Neural progenitor cell (in vitro differentiated cells): ENCODE measurements around the gene WDR70. TPM values are rescaled to one million over a fixed set of nuclear protein-coding genes. Genes with fewer than 3 reads are reported as not detected.

Experiments
- DNase-seq: peaks from one replicate; pipeline ENCODE4 v3.0.0-alpha.2; 2016; ENCODE audit warnings: low spot score
- H2AFZ ChIP-seq: fragments of 200-600 bp; sonication (generic); replicated peaks from 2 replicates; pipeline ENCODE4 v1.6.1; 2016; ENCODE audit warnings: antibody characterized with exemption
- H3F3A ChIP-seq: fragments of 200-600 bp; sonication (generic); 2 replicates; pipeline ENCODE4 v1.6.1; 2016; ENCODE audit warnings: antibody characterized with exemption, low read depth
- H3K27ac ChIP-seq: fragments of 200-600 bp; sonication (generic); 2 replicates; pipeline ENCODE4 v1.5.1; 2016; ENCODE audit warnings: mild to moderate bottlenecking
- H3K27me3 ChIP-seq: fragments of 200-600 bp; sonication (generic); 2 replicates; pipeline ENCODE4 v1.6.1; 2016; ENCODE audit warnings: mild to moderate bottlenecking, moderate library complexity
- H3K36me3 ChIP-seq: fragments of 200-600 bp; sonication (generic); 2 replicates; pipeline ENCODE4 v1.5.1; 2016
- H3K4me1 ChIP-seq: fragments of 200-600 bp; sonication (generic); 2 replicates; pipeline ENCODE4 v1.6.1; 2016; ENCODE audit warnings: mixed run types
- H3K4me2 ChIP-seq: fragments of 200-600 bp; sonication (generic); 2 replicates; pipeline ENCODE4 v1.6.1; 2016
- H3K4me3 ChIP-seq: fragments of 200-600 bp; sonication (generic); 2 replicates; pipeline ENCODE4 v1.5.1; 2016
- H3K79me2 ChIP-seq: fragments of 200-600 bp; sonication (generic); 2 replicates; pipeline ENCODE4 v1.6.1; 2016; ENCODE audit warnings: low read depth
- H3K9ac ChIP-seq: fragments of 200-600 bp; sonication (generic); 2 replicates; pipeline ENCODE4 v1.6.1; 2016
- H3K9me3 ChIP-seq: fragments of 200-600 bp; sonication (generic); 2 replicates; pipeline ENCODE4 v1.5.1; 2016; ENCODE audit warnings: low read depth
- H4K20me1 ChIP-seq: fragments of 200-600 bp; sonication (generic); 2 replicates; pipeline ENCODE4 v1.6.1; 2016; ENCODE audit warnings: low read depth
- H3K27ac Mint-ChIP-seq: 3 replicates; pipeline ENCODE4 v1.8.0; 2021; ENCODE audit warnings: mixed read lengths
- H3K27me3 Mint-ChIP-seq: 2 replicates; pipeline ENCODE4 v1.8.0; 2022; ENCODE audit warnings: low read depth, mild to moderate bottlenecking, inconsistent platforms, moderate library complexity, mixed read lengths; ENCODE audit not compliant: insufficient read depth
- H3K36me3 Mint-ChIP-seq: 3 replicates; pipeline ENCODE4 v1.8.0; 2021; ENCODE audit warnings: mixed read lengths
- H3K4me1 Mint-ChIP-seq: 3 replicates; pipeline ENCODE4 v1.8.0; 2021; ENCODE audit warnings: mixed read lengths
- H3K4me3 Mint-ChIP-seq: 3 replicates; pipeline ENCODE4 v1.8.0; 2021; ENCODE audit warnings: mild to moderate bottlenecking, moderate library complexity, mixed read lengths
- H3K9me3 Mint-ChIP-seq: 3 replicates; pipeline ENCODE4 v1.8.0; 2020; ENCODE audit warnings: mixed read lengths
- EZH2 ChIP-seq: fragments of 200-600 bp; sonication (generic); IDR thresholded peaks from 2 replicates; pipeline ENCODE4 v1.6.1; 2017; ENCODE audit warnings: antibody characterized with exemption, mild to moderate bottlenecking, moderate library complexity
- EZH2phosphoT487 ChIP-seq: fragments of 200-600 bp; sonication (generic); IDR thresholded peaks from 2 replicates; pipeline ENCODE4 v1.6.1; 2017; ENCODE audit warnings: antibody characterized with exemption
- total RNA-seq: library from RNA; depleted of rRNA; stranded (reverse); fragments of >200 nt; gene quantifications from 2 replicates; pipeline ENCODE4 v1.2.3, GENCODE V29; 2015; ENCODE audit warnings: low replicate concordance
- TF ChIP-seq, protein P1 (sequence below): fragments of 200-600 bp; sonication (generic); IDR thresholded peaks from 2 replicates; pipeline ENCODE4 v1.5.1; 2017; ENCODE audit warnings: antibody characterized with exemption, mild to moderate bottlenecking

Gene WDR70
- total RNA-seq, 1 donor from 2014 or later: 46.2 TPM

GRCh38 chr5:37532976-37533740, 154.0 kb downstream of the WDR70 start:
- Mint-ChIP-seq H3K27ac (no peak overlapping the region), H3K36me3 (peaks cover 9% of the 10 kb centered on the region), H3K27me3 (no peaks in the 10 kb centered on the region), H3K4me1 (no peaks in the 10 kb centered on the region), H3K9me3 (peaks cover 16% of the 10 kb centered on the region), H3K4me3 (no peak overlapping the region)
- no peak overlapping the region for H3K4me2 ChIP-seq
- H3K4me3 ChIP-seq: no peak overlapping the region
- no peaks in the 10 kb centered on the region for H3K36me3 ChIP-seq
- no peaks in the 10 kb centered on the region for H3F3A ChIP-seq
- H3K4me1 ChIP-seq: no peaks in the 10 kb centered on the region
- H3K27me3 ChIP-seq: no peaks in the 10 kb centered on the region
- no peaks in the 10 kb centered on the region for H4K20me1 ChIP-seq
- H2AFZ ChIP-seq: no peak overlapping the region
- H3K9ac ChIP-seq: no peak overlapping the region
- no peak overlapping the region for H3K27ac ChIP-seq
- no peaks in the 10 kb centered on the region for H3K79me2 ChIP-seq
- no peak for DNase-seq
- TF ChIP-seq, protein P1, sequence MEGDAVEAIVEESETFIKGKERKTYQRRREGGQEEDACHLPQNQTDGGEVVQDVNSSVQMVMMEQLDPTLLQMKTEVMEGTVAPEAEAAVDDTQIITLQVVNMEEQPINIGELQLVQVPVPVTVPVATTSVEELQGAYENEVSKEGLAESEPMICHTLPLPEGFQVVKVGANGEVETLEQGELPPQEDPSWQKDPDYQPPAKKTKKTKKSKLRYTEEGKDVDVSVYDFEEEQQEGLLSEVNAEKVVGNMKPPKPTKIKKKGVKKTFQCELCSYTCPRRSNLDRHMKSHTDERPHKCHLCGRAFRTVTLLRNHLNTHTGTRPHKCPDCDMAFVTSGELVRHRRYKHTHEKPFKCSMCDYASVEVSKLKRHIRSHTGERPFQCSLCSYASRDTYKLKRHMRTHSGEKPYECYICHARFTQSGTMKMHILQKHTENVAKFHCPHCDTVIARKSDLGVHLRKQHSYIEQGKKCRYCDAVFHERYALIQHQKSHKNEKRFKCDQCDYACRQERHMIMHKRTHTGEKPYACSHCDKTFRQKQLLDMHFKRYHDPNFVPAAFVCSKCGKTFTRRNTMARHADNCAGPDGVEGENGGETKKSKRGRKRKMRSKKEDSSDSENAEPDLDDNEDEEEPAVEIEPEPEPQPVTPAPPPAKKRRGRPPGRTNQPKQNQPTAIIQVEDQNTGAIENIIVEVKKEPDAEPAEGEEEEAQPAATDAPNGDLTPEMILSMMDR: no peak
- TF ChIP-seq EZH2 (no peak), EZH2phosphoT487 (no peak)
- H3K9me3 ChIP-seq: no peaks in the 10 kb centered on the region

GRCh38 chr5:37533851-37534250, 154.7 kb downstream of the WDR70 start:
- H3K4me3 Mint-ChIP-seq: no peak overlapping the region
- peaks cover 14% of the 10 kb centered on the region for H3K9me3 Mint-ChIP-seq
- Histone ChIP-seq H2AFZ (no peak overlapping the region), H3K79me2 (no peaks in the 10 kb centered on the region), H3K27ac (no peak overlapping the region), H3K27me3 (no peaks in the 10 kb centered on the region), H3K9ac (no peak overlapping the region), H3K4me2 (no peak overlapping the region), H3F3A (no peaks in the 10 kb centered on the region), H3K4me3 (no peak overlapping the region), H4K20me1 (no peaks in the 10 kb centered on the region), H3K36me3 (no peaks in the 10 kb centered on the region), H3K4me1 (no peaks in the 10 kb centered on the region), H3K9me3 (no peaks in the 10 kb centered on the region)
- peaks cover 9% of the 10 kb centered on the region for H3K36me3 Mint-ChIP-seq
- H3K27me3 Mint-ChIP-seq: no peaks in the 10 kb centered on the region
- no peak for DNase-seq
- no peak for TF ChIP-seq EZH2phosphoT487
- no peaks in the 10 kb centered on the region for H3K4me1 Mint-ChIP-seq
- H3K27ac Mint-ChIP-seq: no peak overlapping the region

DNA sequence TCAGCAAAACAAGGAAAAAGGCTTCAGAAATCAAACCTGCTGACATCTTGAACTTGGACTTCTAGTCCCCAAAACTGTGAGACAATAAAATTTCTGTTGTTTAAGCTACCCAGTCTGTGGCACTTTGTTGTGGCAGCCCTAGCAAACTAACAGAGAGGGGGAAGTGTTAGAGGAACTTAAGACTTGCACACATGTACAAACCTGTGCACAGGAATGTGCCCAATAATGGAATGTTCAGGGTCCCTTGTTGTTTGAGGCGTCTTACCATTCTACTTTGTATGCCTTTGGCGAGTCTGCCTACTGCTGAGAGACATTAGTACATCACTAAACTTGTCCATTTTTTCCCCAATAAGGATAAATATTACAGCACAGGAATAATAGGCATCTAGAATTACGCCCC, 160.3 kb downstream of the WDR70 start:
- Histone ChIP-seq H3K4me1 (peaks cover 26% of the 10 kb centered on the region), H3K4me3 (no peak overlapping the region), H3F3A (peaks cover 9% of the 10 kb centered on the region), H3K9ac (no peak overlapping the region), H3K4me2 (no peak overlapping the region), H4K20me1 (no peaks in the 10 kb centered on the region), H3K27ac (no peak overlapping the region), H2AFZ (no peak overlapping the region), H3K79me2 (no peaks in the 10 kb centered on the region), H3K27me3 (no peaks in the 10 kb centered on the region), H3K9me3 (no peaks in the 10 kb centered on the region), H3K36me3 (no peaks in the 10 kb centered on the region)
- H3K27me3 Mint-ChIP-seq: no peaks in the 10 kb centered on the region
- no peak for DNase-seq
- H3K36me3 Mint-ChIP-seq: no peaks in the 10 kb centered on the region
- H3K4me1 Mint-ChIP-seq: no peaks in the 10 kb centered on the region
- H3K9me3 Mint-ChIP-seq: no peaks in the 10 kb centered on the region
- TF ChIP-seq, protein P1: no peak
- TF ChIP-seq EZH2 (no peak), EZH2phosphoT487 (no peak)
- no peak overlapping the region for H3K4me3 Mint-ChIP-seq
- H3K27ac Mint-ChIP-seq: no peak overlapping the region

DNA sequence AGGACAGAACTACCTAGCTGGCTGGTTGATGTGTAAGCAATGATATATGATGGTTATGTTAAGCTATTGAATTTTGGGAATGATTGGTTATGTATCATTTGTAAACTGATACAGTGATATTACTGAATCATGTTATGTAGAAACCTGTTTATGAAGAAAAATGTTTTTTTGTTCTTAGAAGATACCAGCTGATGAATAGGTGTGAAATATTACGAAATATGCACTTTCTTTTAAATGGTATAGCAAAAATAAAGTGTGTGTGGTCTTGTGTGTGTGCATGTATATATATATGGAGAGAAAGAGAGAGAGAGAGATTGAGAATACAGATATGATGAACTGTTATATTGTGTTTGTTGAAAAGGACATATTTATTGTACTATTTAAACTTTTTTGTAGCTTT, 164.1 kb downstream of the WDR70 start:
- Mint-ChIP-seq H3K36me3 (no peaks in the 10 kb centered on the region), H3K27ac (no peak overlapping the region), H3K4me1 (no peaks in the 10 kb centered on the region), H3K4me3 (no peak overlapping the region), H3K9me3 (no peaks in the 10 kb centered on the region), H3K27me3 (no peaks in the 10 kb centered on the region)
- Histone ChIP-seq H3K4me1 (peaks cover 26% of the 10 kb centered on the region), H4K20me1 (no peaks in the 10 kb centered on the region), H3K4me2 (no peak overlapping the region), H3K9me3 (no peaks in the 10 kb centered on the region), H3K27ac (no peak overlapping the region), H3K27me3 (no peaks in the 10 kb centered on the region), H3K9ac (no peak overlapping the region), H3K36me3 (no peaks in the 10 kb centered on the region), H2AFZ (no peak overlapping the region), H3K79me2 (no peaks in the 10 kb centered on the region), H3K4me3 (no peak overlapping the region), H3F3A (peaks cover 9% of the 10 kb centered on the region)
- TF ChIP-seq EZH2 (no peak), EZH2phosphoT487 (no peak)
- TF ChIP-seq, protein P1: no peak
- no peak for DNase-seq
